Nephron (organoid): ENCODE measurements around the gene TMEM94.

Experiments
- H3K27ac Mint-ChIP-seq, 3 experiments: 2 replicates each; pipeline ENCODE4 v1.8.0; 2020; ENCODE audit warnings: mixed read lengths in 3 of 3, mild to moderate bottlenecking in 2 of 3, moderate library complexity in 1 of 3
- H3K27me3 Mint-ChIP-seq: 2 replicates; pipeline ENCODE4 v1.8.0; 2021; ENCODE audit warnings: low read depth, mild to moderate bottlenecking, moderate library complexity, mixed read lengths
- H3K36me3 Mint-ChIP-seq: 2 replicates; pipeline ENCODE4 v1.8.0; 2020; ENCODE audit warnings: low read depth, mixed read lengths
- H3K4me1 Mint-ChIP-seq: 2 replicates; pipeline ENCODE4 v1.8.0; 2020; ENCODE audit warnings: mixed read lengths
- H3K4me3 Mint-ChIP-seq, 3 experiments: 2 replicates each; pipeline ENCODE4 v1.8.0; 2020; ENCODE audit warnings: mild to moderate bottlenecking in 3 of 3, mixed read lengths in 3 of 3, moderate library complexity in 2 of 3
- H3K9me3 Mint-ChIP-seq: 2 replicates; pipeline ENCODE4 v1.8.0; 2020; ENCODE audit warnings: mixed read lengths
- CTCF ChIP-seq, 3 experiments: fragments of 200-600 bp; sonication (generic); IDR thresholded peaks; one replicate each; pipeline ENCODE4 v1.5.0; 2021; ENCODE audit warnings: antibody characterized with exemption in 3 of 3; ENCODE audit not compliant: unreplicated experiment in 3 of 3

The TMEM94 gene

GRCh38 chr17:75465039-75465438 lies 8.6 kb downstream of the TMEM94 start:
- no peaks in the 10 kb centered on the region for H3K9me3 Mint-ChIP-seq
- H3K4me1 Mint-ChIP-seq: peaks cover 8% of the 10 kb centered on the region
- peaks cover 34% of the 10 kb centered on the region for H3K36me3 Mint-ChIP-seq
- no peaks in the 10 kb centered on the region for H3K27me3 Mint-ChIP-seq
- TF ChIP-seq CTCF (IDR thresholded peaks at IDR 0.05; ENCODE audit: unreplicated experiment in 3 of 3): no peak
- H3K4me3 Mint-ChIP-seq: no peak overlapping the region
- H3K27ac Mint-ChIP-seq: no peak overlapping the region

- no peaks in the 10 kb centered on the region for H3K9me3 Mint-ChIP-seq
- no peak overlapping the region for H3K4me3 Mint-ChIP-seq
These were observed 11.9 kb downstream of the TMEM94 start for GRCh38 chr17:75468291-75468754.

GRCh38 chr17:75468779-75469373 lies 12.4 kb downstream of the TMEM94 start:
- Mint-ChIP-seq H3K4me1 (peaks cover 6% of the 10 kb centered on the region), H3K4me3 (no peak overlapping the region), H3K27me3 (no peaks in the 10 kb centered on the region), H3K9me3 (no peaks in the 10 kb centered on the region), H3K27ac (no peak overlapping the region), H3K36me3 (peaks cover 42% of the 10 kb centered on the region)
- TF ChIP-seq CTCF (IDR thresholded peaks at IDR 0.05; ENCODE audit: unreplicated experiment in 3 of 3): no peak

More at GRCh38 chr17:75468291-75468754, 11.9 kb downstream of the TMEM94 start:
- TF ChIP-seq CTCF (IDR thresholded peaks at IDR 0.05; ENCODE audit: unreplicated experiment in 3 of 3): no peak
- H3K4me1 Mint-ChIP-seq: peaks cover 6% of the 10 kb centered on the region
- H3K27ac Mint-ChIP-seq: no peak overlapping the region
- H3K36me3 Mint-ChIP-seq: peaks cover 48% of the 10 kb centered on the region
- H3K27me3 Mint-ChIP-seq: no peaks in the 10 kb centered on the region

- no peak for TF ChIP-seq CTCF (IDR thresholded peaks at IDR 0.05; ENCODE audit: unreplicated experiment in 3 of 3)
- peaks cover 26% of the 10 kb centered on the region for H3K4me1 Mint-ChIP-seq
- no peak overlapping the region for H3K4me3 Mint-ChIP-seq
- H3K27ac Mint-ChIP-seq: no peak overlapping the region
- no peaks in the 10 kb centered on the region for H3K27me3 Mint-ChIP-seq
- H3K36me3 Mint-ChIP-seq: peaks cover 32% of the 10 kb centered on the region
- no peaks in the 10 kb centered on the region for H3K9me3 Mint-ChIP-seq
These were observed 14.8 kb downstream of the TMEM94 start for GRCh38 chr17:75471207-75471606.

GRCh38 chr17:75472119-75472518 lies 15.7 kb downstream of the TMEM94 start:
- H3K4me1 Mint-ChIP-seq: peaks cover 35% of the 10 kb centered on the region
- peaks cover 27% of the 10 kb centered on the region for H3K36me3 Mint-ChIP-seq
- H3K27me3 Mint-ChIP-seq: no peaks in the 10 kb centered on the region
- H3K9me3 Mint-ChIP-seq: no peaks in the 10 kb centered on the region
- no peak for TF ChIP-seq CTCF (IDR thresholded peaks at IDR 0.05; ENCODE audit: unreplicated experiment in 3 of 3)
- H3K27ac Mint-ChIP-seq: no peak overlapping the region
- no peak overlapping the region for H3K4me3 Mint-ChIP-seq

GRCh38 chr17:75473246-75473645 lies 16.8 kb downstream of the TMEM94 start:
- Mint-ChIP-seq H3K4me1 (peaks cover 40% of the 10 kb centered on the region), H3K27me3 (no peaks in the 10 kb centered on the region), H3K36me3 (peaks cover 22% of the 10 kb centered on the region), H3K4me3 (no peak overlapping the region), H3K9me3 (no peaks in the 10 kb centered on the region), H3K27ac (peak overlapping the region in 1 of 3 experiments; percentile 67)
- TF ChIP-seq CTCF (IDR thresholded peaks at IDR 0.05; ENCODE audit: unreplicated experiment in 3 of 3): no peak
